Thymus (tissue), 11 donors: Measurements from ENCODE around the gene CCDC183. TPM values are rescaled to one million over a fixed set of nuclear protein-coding genes. Genes with fewer than 3 reads are reported as not detected.
A peak's percentile ranks its signal among the peaks of the same experiment; 100 is the strongest.
"Not testable (repeated sequence)": the region's sequence is repeated elsewhere in the genome, so short reads cannot be mapped to it uniquely, and the experiment has no call there.

Experiments
- DNase-seq, 9 donors: peaks; one replicate each; pipeline ENCODE4 v3.0.0-alpha.2; 2013; ENCODE audit warnings: low spot score in 9 of 9, low read depth in 6 of 9, missing footprints in 1 of 9
- H3K27ac ChIP-seq, 2 donors: one replicate each; pipeline ENCODE4 v1.5.1; 2013; ENCODE audit warnings: control low read depth in 1 of 2, low read depth in 1 of 2, low read length in 1 of 2, mild to moderate bottlenecking in 1 of 2, moderate library complexity in 1 of 2
- H3K27me3 ChIP-seq, 2 donors: one replicate each; pipeline ENCODE4 v1.5.1; 2013; ENCODE audit warnings: low read length in 1 of 2; ENCODE audit not compliant: control insufficient read depth in 2 of 2, insufficient read depth in 1 of 2
- H3K36me3 ChIP-seq, 2 donors: one replicate each; pipeline ENCODE4 v1.5.1; 2013; ENCODE audit warnings: low read length in 1 of 2, mild to moderate bottlenecking in 1 of 2, moderate library complexity in 1 of 2; ENCODE audit not compliant: control insufficient read depth in 2 of 2, insufficient read depth in 2 of 2
- H3K4me1 ChIP-seq, 2 donors: one replicate each; pipeline ENCODE4 v1.5.1; 2013; ENCODE audit warnings: low read length in 2 of 2; ENCODE audit not compliant: control insufficient read depth in 2 of 2, insufficient read depth in 2 of 2
- H3K4me3 ChIP-seq, 2 donors: one replicate each; pipeline ENCODE4 v1.5.1; 2013; ENCODE audit warnings: low read length in 2 of 2, control low read depth in 1 of 2, mild to moderate bottlenecking in 1 of 2
- H3K9me3 ChIP-seq, 2 donors: one replicate each; pipeline ENCODE4 v1.5.1; 2013; ENCODE audit warnings: low read length in 1 of 2, mild to moderate bottlenecking in 1 of 2; ENCODE audit not compliant: control insufficient read depth in 2 of 2, insufficient read depth in 1 of 2
- WGBS: extraction: QIAGEN DNeasy Blood & Tissue Kit; methylation state at CpG from one replicate; pipeline ENCODE4 v1.1.7; 2013; 5-methylcytosine and 5-hydroxymethylcytosine counted together
- polyA plus RNA-seq: library from polyadenylated mRNA; stranded (reverse); fragments of 200-250 nt; gene quantifications from one replicate; pipeline ENCODE4 v1.2.3, GENCODE V29; 2013
- total RNA-seq: library from RNA; stranded (reverse); fragments of 120-200 nt; gene quantifications from one replicate; pipeline ENCODE4 v1.2.4, GENCODE V29; 2013
- donor health status: healthy.

The CCDC183 gene
- total and polyA plus RNA-seq, 2 donors: 3.2 to 5.0 TPM

DNA sequence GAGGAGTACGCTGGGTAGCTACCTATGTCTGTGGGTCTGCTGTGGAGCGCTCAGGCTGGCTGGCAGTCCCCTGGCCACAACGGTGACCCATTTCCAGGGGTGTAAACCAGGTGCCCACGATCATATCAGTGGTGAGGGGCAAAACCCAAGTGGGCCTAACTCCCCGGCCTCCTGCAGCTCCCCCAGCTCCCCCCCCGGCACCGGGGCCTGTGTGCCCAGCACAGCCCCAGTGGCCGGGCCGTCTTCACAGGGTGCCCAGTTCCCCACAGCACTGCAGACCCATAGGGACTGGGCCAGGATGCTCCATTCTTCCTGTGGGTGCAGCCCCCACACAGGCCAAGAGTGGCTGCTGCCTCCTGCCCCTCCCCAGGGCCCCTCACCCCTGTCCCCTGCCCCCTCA lies 37.1 kb upstream of the CCDC183 start:
- Histone ChIP-seq H3K27me3 (peaks cover 0 to 18% of the 10 kb centered on the region in 2 donors), H3K4me3 (no peak overlapping the region), H3K4me1 (peaks cover 0 to 3% of the 10 kb centered on the region in 2 donors), H3K9me3 (peaks cover 0 to 17% of the 10 kb centered on the region in 2 donors), H3K36me3 (no peaks in the 10 kb centered on the region), H3K27ac (no peak overlapping the region)
- DNase-seq: no peak
- WGBS: 86% methylated on average over 9 of the region's 9 CpGs

DNA sequence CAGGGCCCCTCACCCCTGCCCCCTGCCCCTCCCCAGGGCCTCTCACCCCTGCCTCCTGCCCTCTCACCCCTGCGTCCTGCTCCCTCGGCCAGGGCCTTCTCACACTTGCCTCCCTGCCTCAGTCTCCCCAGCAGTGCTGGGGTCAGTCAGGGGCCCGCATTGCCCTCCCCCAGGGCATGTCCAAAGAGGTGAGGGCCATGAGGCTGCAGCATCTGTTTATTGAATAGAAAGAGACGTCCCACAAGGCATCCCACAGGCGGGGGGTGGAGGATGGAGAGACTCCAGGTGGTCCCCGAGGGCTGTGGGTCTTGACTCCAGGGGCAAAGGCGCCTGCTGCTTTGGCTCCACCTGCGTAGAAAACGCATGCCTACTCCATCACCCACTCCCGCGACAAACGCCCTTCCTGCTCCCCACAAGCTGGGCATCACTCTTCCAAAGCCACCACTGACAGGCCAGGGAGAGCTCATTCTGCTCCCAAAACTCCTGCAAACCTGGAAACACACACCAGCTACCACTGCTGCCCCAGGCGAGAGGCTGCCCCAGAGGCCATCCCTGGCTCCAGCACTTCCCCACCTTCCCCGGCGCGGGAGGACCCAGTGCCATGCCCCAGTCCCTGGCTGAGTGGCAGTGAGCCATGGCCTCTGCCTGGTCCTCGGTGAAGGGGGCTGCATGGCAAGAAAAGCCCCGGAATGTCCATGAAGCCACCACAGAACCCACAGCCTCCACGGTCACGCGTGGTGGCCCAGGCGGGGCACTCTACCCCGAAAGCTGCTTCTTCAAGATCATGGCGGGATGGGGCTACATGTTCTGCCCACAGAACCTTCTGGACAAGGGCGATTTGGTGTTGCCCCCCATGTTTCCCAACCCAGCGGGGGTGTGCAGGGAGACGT lies 36.5 kb upstream of the CCDC183 start:
- H3K27ac ChIP-seq: no peak overlapping the region
- no peak overlapping the region for H3K4me3 ChIP-seq
- no peak for DNase-seq
- peaks cover 0 to 24% of the 10 kb centered on the region in 2 donors for H3K27me3 ChIP-seq
- no peaks in the 10 kb centered on the region for H3K36me3 ChIP-seq
- peaks cover 0 to 3% of the 10 kb centered on the region in 2 donors for H3K4me1 ChIP-seq
- H3K9me3 ChIP-seq: peaks cover 0 to 16% of the 10 kb centered on the region in 2 donors
- 91% methylated on average over 27 of the region's 27 CpGs for WGBS

DNA sequence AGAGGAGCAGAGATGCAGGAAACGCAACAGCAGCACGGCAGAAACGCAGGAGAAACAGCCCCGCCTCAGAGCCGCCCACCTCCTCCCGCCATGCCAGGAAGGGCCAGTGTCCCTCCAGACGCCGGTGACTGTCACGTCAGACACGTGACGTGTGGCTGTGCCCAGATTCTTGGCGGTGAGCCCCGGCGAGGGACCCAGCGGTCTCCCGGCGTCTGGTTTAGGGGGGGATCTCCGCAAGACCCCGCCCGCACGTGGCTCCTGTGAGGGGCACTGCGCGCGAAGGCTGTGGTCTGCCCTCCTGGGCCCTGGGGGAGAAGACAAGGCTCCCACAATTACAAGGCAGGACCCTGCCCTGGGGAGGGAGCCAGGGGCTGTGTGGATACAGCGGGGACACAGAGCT lies 35.7 kb upstream of the CCDC183 start:
- no peak for DNase-seq
- no peak overlapping the region for H3K4me3 ChIP-seq
- H3K9me3 ChIP-seq: peaks cover 0 to 14% of the 10 kb centered on the region in 2 donors
- peaks cover 0 to 3% of the 10 kb centered on the region in 2 donors for H3K4me1 ChIP-seq
- H3K36me3 ChIP-seq: no peaks in the 10 kb centered on the region
- WGBS: 89% methylated on average over 25 of the region's 25 CpGs
- H3K27me3 ChIP-seq: peaks cover 0 to 27% of the 10 kb centered on the region in 2 donors
- H3K27ac ChIP-seq: no peak overlapping the region

DNA sequence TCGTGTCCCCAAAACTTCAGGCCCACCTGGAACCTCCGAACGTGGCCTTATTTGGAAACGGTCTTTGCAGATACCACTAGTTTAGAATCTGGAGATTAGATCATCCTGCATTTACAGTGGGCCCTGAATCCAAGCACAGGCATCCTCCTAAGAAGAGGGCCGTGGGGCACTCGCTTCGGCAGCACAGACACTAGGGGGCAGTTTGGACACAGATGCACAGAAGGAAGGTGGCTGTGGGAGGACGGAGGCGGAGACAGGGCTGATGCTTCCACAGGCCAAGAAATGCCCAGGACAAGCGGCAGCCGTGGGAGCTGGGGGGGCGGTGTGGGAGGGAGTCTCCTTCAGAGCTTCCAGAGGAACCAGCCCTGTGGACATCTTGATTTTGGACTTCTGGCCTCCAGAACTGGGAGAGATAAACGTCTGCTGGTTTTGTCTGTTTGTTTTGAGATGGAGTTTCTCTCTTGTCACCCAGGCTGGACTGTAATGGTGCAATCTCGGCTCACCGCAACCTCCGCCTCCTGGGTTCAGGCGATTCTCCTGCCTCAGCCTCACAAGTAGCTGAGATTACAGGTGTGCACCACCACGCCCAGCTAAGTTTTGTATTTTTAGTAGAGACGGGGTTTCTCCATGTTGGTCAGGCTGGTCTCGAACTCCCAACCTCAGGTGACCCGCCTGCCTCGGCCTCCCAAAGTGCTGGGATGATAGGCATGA lies 35.1 kb upstream of the CCDC183 start:
- H3K27me3 ChIP-seq: peaks cover 0 to 27% of the 10 kb centered on the region in 2 donors
- 64% methylated on average over 22 of the region's 22 CpGs for WGBS

DNA sequence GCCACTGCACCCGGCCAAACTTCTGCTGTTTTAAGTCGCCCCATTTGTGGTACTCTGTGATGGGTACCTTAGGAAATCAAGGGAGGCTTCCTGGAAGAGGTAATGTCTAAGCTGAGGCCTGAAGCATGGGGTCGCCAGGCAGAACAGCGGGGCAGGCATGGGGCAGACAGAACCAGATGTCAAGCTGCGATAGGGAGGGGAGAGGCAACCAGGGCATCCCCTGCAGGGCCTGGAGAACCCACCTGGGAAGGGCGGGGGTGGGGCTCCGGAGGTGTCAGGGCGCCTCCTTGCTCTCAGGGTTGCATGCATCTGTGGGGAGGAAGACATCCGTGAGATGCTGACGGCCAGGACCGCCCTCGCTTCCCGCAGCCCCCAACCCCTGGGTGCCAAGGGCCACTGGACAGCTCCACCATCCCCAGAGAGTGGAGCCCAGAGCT lies 34.6 kb upstream of the CCDC183 start:
- Histone ChIP-seq H3K4me3 (no peak overlapping the region), H3K9me3 (peaks cover 0 to 3% of the 10 kb centered on the region in 2 donors), H3K27me3 (peaks cover 0 to 27% of the 10 kb centered on the region in 2 donors), H3K4me1 (peaks cover 0 to 3% of the 10 kb centered on the region in 2 donors), H3K36me3 (no peaks in the 10 kb centered on the region), H3K27ac (no peak overlapping the region)
- 95% methylated on average over 13 of the region's 13 CpGs for WGBS
- DNase-seq: no peak

More for the DNA sequence above, 35.1 kb upstream of the CCDC183 start:
- H3K9me3 ChIP-seq, H3K4me3 ChIP-seq, H3K36me3 ChIP-seq, DNase-seq, H3K4me1 ChIP-seq, H3K27ac ChIP-seq: not testable (repeated sequence)

DNA sequence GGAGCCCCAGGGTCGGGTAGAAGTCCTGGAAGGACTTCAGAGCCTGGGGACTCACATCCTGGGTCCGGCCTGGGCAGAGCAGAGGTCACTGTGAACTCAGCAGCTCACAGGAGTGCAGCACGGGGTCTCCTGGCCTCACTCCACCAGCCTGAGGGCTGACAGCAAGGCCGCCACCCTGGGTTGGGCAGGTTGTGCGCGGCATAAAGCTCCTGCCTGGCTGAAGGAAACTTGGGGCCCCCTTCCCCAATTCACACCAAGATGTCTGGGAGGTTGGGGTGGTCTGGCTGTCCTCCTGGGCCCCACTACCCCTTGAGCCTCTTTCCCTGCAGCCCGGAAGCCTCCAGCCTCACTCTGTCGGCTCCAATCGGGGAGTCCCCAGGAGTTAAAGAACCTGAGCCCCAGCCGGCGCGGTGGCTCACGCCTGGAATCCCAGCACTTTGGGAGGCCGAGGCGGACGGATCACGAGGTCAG lies 33.9 kb upstream of the CCDC183 start:
- H3K27me3 ChIP-seq: peaks cover 0 to 27% of the 10 kb centered on the region in 2 donors
- H3K9me3 ChIP-seq: no peaks in the 10 kb centered on the region
- peaks cover 0 to 3% of the 10 kb centered on the region in 2 donors for H3K4me1 ChIP-seq
- no peak overlapping the region for H3K27ac ChIP-seq
- no peaks in the 10 kb centered on the region for H3K36me3 ChIP-seq
- DNase-seq: no peak
- WGBS: 93% methylated on average over 17 of the region's 17 CpGs
- H3K4me3 ChIP-seq: no peak overlapping the region

DNA sequence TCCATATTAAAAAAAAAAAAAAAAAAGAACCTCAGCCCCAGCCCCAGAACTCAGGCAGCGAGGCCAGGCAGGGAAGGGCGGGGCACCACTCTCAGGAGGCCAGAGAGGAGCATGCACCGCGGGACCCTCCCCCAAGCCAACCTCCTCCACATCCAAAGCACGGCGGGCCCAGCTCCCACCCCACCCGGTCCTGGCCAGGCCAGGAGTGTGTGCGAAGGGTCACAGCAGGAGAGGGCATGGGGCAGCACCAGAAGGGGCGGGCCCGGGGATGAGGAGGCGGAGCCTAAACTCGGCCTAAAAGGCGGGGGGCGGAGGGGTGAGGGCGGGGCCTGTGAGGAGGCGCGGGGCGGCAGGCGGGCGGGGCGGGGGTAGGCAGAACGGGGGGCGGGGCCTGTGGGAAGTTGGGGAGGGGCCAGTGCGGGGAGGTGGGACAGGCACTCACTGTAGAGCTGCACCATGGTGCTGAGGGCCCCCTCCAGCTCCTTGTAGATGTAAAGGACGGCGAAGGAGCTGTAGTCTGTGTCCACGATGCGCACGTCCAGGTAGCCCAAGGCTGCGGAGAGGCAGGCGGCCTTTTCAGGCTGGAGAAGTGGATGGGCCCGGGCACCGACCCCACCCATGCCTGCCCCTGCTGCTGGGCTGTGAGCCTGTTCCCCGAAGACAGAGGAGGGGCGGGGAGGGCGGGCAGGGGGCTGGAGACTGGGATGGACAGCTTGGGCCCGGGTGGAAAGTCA lies 33.1 kb upstream of the CCDC183 start:
- peak in 5 of 9 donors; percentile 23 to 63 (median 43) for DNase-seq
- Histone ChIP-seq H3K9me3 (no peaks in the 10 kb centered on the region), H3K4me3 (no peak overlapping the region), H3K27ac (no peak overlapping the region), H3K4me1 (peaks cover 0 to 7% of the 10 kb centered on the region in 2 donors), H3K27me3 (peaks cover 0 to 31% of the 10 kb centered on the region in 2 donors), H3K36me3 (no peaks in the 10 kb centered on the region)
- 38% methylated on average over 37 of the region's 37 CpGs for WGBS

DNA sequence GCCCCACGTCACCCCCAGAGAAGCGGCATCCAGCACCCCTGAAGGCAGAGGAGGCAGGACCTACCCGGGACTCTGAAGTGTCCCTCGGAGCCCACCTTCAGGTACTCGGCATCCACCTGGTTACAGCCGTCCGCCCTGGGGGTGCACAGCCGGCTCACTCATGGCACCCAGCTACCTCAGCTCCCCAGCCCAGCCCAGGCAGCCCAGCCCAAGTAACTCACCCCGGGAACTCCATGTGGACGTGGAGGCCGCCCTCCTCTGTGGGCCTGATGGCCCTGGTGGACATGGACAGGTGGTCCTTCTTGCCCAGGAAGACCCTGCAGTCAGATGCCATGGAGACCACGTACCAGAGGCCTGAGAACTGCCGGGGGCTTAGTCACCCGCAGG lies 32.5 kb upstream of the CCDC183 start:
- Histone ChIP-seq H3K27me3 (peaks cover 0 to 32% of the 10 kb centered on the region in 2 donors), H3K27ac (no peak overlapping the region), H3K4me3 (no peak overlapping the region), H3K9me3 (no peaks in the 10 kb centered on the region), H3K36me3 (no peaks in the 10 kb centered on the region), H3K4me1 (peaks cover 0 to 7% of the 10 kb centered on the region in 2 donors)
- no peak for DNase-seq
- 96% methylated on average over 14 of the region's 14 CpGs for WGBS
